NCI-H748 treated with DMSO at 0.1 percent for 48 hours (cell line): ENCODE measurements around the gene NOL3.

Experiments used
- DNase-seq: peaks from one replicate; lab custom pipeline; 2025; lab: John Stamatoyannopoulos, UW

Gene NOL3

DNA sequence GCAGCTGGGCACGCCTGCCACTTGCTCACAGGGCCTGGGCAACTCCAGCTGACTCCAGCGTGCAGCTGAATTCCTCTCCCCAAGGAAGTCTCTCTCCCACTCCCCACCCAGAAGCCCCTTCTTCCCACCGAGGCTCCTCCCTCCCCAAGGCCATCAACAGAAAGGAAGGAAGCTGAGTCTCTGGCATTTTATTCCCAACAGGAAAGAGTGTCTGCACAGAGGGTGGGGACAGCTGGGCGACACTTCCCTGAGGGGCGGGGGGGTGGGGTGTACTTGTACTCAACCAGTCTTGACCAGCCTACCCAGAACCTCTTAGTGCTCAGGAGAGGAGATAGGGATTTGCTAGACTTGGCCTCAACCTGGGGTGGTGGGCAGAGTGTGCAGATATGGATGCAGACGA lies 19.7 kb downstream of the NOL3 start, which contains the start of gene EXOC3L1:
Gene EXOC3L1, minus strand, starts transcription at position 96 of the 400 bp plus-strand sequence. CDS start 460 bp downstream, outside the sequence.
- no peak for DNase-seq

DNA sequence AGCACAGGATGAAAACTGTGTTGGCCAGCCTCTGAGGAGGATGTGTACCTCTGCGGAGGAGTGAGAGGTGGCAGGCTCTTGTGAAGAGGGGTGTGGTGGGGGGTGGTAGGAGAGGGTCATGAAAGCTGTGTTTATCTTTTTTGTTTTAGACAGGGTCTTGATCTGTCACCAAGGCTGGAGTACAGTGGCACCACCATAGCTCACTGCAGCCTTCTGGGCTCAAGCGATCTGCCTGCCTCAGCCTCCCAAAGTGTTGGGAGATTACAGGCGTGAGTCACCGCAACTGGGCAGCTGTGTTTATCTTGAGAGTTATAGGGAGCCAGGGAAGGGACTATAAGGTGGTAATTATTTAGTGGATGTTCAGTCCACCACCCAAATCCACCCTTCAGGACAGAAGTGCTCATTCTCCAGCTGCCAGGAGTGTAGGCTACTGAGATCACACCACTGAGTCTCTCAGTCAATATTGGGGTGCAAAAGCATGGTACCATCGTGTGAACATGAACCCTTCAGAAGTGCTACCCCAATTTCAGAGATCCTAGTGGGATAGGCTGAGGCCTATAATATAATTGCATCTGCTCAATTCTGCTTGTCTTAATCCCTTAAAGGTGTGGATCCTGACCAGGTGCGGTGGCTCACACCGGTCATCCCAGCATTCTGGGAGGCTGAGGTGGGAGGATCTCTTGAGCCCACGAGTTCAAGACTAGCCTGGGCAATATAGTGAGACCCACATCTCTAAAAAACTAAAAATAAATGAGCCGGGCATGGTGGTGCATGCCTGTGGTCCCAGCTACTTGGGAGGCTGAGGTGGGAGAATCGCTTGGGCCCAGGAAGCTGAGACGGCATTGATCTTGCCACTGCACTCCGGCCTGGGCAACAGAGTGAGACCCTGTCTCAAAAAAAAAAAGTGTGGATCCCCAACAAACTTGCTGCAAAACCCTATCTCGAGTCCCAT lies 20.4 kb downstream of the NOL3 start:
- no peak for DNase-seq

DNA sequence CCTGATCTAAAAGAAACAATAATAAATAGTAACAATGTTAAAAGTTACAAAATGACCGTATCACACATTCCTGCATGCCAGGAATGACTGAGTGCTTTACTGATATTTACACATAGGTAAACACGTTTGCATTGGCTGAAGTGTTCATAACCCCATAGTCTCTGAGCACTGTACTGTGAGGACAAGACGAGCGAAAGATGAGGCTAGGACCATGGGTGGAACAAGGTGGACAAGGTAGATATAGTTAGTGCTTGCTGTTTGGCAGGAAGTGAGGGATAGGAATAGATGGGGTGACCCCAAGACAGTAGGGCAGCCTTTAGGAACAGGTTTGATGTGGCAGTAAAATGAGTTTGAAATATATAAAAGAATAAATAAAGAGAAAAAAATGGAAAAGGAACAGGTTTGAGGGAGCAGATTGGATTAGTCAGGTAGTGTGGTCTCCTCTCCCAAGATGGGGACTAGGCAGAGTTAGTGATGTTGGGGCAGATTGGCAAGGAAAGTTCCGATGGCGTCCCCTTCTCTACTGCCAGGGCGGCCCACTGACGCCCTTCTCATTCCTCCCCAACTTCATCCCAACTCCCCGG lies 21.2 kb downstream of the NOL3 start:
- DNase-seq, result no peak

DNA sequence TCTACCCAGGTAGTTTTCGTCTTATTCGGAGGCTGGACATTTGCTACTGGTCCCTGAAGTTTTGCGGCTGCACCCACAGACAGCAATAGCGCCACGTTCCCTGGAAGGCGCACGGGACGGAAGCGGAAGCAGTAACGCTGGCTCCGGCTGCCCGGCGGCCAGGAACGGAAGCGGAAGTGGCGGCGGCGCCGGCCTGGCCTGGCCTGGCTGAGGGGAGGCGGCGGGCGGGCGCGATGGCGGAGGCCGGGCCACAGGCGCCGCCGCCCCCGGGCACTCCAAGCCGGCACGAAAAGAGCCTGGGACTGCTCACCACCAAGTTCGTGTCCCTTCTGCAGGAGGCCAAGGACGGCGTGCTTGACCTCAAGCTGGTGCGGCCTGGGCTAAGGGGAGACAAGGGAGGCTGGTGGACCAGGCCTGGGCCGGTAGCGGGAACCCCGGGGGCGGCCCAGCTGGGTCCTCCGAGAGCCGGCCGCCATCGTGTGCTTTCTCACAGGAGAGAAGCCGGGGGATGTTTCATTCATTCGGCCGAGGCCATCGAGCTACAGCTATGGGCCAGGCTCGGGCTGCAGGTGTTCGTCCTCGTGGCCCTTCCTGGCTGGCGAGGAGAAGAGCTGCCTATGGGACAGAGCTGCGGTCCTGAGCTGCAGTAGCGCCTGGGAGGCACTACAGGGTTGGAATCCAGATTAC lies 21.8 kb downstream of the NOL3 start, which contains the start of gene E2F4:
Gene E2F4, plus strand, starts transcription at position 161 of the 687 bp plus-strand sequence. Its CDS starts 73 bp downstream, at position 234.
- DNase-seq, result peak; percentile 38

DNA sequence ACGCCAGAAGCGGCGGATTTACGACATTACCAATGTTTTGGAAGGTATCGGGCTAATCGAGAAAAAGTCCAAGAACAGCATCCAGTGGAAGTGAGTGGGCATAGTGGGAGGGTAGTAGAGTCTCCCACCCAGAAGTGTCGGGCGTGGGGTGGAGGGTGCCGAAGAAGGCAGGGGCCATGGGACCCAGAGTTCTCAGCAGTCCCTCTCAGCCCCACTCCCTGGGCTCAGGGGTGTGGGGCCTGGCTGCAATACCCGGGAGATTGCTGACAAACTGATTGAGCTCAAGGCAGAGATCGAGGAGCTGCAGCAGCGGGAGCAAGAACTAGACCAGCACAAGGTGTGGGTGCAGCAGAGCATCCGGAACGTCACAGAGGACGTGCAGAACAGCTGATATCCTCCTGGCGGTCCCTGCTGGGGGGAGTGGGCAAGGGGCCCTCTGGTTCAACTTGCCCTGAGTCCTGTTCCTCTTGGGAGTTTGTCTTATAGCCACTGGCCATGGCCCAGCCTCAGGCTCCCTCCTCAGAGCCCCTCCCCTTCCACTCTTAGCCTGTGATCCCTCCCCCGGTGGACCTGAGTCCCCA lies 22.5 kb downstream of the NOL3 start:
- no peak for DNase-seq

DNA sequence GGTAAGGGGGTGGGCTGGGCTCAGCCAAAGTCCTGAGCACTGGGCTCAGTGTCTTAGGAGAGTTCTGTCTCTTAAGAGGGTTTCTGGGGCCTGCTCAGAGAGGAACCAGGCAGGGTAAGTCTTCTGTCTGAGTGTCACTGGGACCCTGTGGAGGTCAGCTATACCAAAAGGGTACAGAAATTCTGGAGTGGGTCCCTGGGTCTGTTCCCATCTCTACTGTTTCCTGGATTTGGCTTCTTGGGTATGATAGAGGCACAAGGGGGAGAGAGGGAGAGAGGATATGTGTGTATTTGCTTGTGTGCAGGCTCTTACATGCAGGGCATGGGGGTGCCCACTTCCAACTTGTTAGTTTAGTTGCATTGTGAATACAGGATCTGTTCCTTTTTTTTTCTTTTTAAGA lies 23.2 kb downstream of the NOL3 start:
- no peak for DNase-seq

DNA sequence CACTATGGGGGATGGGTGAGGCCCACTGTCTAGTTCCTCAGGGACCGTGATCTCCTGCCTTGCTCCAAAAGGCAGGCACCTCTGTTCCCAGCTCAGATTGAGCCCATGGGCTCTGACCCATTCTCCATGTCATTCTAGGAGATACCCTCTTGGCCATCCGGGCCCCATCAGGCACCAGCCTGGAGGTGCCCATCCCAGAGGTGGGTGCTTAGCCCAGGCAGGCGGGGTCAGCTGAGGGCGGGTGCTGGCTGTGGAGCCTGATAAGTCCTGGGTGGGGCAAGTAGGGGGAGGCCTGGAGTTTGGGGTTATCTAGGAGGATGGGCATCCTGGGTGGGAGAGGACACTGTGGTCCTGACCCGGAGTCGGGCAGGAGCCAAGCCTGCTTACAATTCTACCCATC lies 23.9 kb downstream of the NOL3 start:
- DNase-seq, result no peak

DNA sequence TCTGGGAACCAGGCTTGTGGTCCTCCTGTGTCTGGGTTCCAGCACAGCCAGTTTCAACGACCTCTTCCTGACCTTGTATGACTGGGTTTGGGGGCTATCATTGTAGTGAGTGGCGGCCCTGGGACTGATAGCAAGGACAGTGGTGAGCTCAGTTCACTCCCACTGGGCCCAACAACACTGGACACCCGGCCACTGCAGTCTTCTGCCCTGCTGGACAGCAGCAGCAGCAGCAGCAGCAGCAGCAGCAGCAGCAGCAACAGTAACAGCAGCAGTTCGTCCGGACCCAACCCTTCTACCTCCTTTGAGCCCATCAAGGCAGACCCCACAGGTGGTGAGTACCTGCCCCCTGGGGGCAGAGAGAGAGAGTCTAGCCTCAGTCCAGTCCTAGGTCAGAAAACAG lies 25.3 kb downstream of the NOL3 start:
- no peak for DNase-seq

DNA sequence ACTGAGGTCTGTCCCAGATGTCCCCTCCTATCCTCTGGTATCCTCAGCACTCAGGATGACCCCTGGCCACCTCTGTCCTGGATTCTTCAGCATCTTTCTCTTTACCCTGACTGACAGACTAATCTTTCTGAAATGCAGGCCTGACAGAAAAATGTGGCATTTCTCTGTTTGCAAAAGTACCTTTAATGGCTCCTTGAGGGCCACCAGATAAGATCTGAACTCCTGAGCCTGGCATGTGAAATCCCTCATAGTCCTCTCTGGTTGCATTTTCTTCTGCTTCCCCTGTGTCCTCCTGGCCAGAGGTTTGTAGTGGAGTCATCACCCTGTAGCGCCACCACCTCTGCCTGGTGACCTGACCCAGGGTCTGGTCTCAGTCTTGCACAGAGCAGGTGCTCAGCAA lies 26.5 kb downstream of the NOL3 start:
- no peak for DNase-seq

DNA sequence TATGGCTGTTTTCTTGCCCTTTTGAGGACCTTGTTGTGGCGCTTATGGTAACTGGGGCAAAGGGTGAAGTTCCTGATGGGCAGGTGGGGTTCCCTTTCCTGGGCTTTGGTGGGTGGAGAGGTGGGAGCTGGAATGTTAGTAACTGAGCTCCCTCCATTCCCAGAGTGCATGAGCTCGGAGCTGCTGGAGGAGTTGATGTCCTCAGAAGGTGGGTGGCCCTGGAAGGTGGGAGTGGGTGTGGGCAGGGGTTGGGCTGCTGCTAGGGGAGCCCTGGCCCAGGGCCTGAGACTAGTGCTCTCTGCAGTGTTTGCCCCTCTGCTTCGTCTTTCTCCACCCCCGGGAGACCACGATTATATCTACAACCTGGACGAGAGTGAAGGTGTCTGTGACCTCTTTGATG lies 27.4 kb downstream of the NOL3 start:
- DNase-seq, result no peak

DNA sequence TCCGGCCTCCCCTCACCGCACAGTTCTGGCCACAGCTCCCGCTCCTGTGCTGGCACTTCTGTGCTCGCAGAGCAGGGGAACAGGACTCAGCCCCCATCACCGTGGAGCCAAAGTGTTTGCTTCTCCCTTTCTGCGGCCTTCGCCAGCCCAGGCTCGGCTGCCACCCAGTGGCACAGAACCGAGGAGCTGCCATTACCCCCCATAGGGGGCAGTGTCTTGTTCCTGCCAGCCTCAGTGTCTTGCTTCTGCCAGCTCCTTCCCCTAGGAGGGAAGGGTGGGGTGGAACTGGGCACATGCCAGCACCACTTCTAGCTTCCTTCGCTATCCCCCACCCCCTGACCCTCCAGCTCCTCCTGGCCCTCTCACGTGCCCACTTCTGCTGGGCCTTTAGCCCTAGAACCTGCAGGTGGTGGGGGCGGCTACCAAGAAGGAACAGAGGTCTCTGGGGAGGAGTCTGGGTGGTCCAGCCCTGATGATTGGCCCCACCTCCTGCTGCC lies 27.9 kb downstream of the NOL3 start:
- no peak for DNase-seq

DNA sequence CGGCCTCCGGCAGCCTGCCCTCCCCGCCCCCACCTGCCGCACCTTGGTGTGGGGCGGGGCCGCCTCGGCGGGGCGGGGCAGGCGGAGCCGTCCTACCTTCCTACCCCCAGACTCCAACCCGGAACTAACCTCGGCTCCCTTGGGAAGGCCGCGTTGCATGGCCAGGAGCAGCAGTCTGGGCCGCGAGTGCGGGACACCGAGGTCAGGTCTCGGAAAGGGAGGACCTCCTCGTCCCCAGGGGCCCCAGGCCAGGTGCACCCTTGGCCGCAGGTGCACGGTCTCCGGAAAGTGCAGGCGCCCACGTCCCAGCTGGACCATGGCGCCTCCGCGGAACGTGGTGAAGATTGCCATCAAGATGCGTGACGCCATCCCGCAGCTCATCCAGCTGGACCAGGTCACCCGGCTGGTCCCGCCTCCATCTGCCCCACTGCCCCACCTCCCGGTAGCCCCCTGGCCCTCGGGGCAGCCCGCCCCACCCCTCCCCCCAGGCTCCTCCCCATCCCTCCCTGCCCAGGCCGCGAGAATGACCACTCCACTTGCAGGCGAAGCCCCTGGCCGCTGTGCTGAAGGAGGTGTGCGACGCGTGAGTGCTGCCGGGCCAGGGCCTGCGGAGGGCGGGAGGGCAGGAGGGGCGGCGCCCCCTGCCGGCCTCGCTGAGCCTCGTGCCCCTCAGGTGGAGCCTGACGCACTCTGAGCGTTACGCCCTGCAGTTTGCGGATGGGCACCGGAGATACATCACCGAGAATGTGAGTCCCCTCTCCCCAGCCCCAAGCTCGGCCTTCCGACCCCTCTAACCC lies 28.9 kb downstream of the NOL3 start, which contains the start of gene ELMO3:
Gene ELMO3, plus strand, starts transcription at position 121 of the 797 bp plus-strand sequence. Its CDS starts 196 bp downstream, at position 317.
- DNase-seq, result peak; percentile 43

DNA sequence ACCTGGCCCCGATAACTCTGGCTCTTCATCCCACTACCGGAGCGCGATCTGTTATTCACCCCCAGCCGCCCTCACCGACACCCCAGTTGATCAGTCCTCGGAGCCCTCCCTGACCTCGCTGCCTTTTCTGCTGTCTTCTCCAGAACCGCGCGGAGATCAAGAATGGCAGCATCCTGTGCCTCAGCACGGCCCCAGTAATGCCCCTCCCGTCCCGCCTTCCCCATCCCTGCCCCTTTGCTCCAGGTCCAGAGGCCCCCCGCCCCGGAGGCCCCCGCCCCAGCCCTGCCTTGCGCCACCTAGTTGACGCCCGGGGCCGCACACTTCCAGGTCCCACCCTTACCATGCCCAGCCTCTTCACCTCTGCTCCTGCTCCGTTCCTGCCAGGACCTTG lies 29.5 kb downstream of the NOL3 start:
- DNase-seq, result no peak

DNA sequence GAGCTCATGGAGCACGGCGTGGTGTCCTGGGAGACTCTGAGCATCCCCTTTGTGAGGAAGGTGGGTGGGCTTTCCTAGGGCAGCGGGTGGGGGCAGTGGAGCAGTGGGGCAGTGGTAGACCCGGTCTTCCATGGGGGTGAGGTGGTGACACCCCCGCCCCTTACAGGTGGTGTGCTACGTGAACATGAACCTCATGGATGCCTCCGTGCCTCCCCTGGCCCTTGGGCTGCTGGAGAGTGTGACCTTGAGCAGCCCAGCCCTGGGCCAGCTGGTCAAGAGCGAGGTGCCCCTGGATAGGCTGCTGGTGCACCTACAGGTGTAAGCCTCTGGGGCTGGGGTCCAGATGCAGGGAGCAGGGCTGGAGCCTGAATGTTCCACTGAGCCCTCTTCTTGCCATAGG lies 30.2 kb downstream of the NOL3 start:
- DNase-seq, result no peak

DNA sequence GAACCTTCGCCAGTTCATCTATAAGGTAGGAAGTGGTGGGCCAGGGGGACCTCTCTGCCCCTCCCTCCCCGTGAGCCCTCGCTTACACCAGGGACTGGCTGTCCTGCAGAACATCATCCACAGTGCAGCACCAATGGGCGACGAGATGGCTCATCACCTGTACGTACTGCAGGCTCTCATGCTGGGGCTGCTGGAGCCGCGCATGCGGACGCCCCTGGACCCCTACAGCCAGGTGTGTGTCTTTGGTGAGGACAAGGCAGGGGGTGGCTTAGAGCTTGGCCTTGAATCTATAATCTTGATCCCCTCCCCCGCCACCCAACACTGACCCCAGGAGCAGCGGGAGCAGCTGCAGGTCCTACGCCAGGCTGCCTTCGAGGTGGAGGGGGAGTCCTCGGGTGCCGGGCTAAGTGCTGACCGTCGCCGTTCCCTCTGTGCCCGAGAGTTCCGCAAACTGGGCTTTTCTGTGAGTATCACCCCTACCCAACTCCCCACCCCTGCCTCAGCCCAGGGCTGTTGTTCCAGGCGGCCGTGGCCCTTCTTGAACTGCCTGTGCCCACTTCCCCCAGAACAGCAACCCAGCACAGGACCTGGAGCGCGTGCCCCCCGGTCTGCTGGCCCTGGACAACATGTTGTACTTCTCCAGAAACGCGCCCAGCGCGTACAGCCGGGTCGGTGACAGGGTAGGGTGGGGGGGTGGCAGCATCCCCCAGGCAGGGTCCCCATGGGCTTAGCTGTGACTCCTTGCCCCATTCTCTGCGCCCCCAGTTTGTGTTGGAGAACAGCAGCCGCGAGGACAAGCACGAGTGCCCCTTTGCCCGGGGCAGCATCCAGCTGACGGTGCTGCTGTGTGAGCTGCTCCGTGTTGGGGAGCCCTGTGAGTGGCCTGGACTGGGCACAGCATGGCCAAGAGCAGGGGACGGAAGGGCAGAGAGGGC lies 31.3 kb downstream of the NOL3 start:
- DNase-seq, result no peak

DNA sequence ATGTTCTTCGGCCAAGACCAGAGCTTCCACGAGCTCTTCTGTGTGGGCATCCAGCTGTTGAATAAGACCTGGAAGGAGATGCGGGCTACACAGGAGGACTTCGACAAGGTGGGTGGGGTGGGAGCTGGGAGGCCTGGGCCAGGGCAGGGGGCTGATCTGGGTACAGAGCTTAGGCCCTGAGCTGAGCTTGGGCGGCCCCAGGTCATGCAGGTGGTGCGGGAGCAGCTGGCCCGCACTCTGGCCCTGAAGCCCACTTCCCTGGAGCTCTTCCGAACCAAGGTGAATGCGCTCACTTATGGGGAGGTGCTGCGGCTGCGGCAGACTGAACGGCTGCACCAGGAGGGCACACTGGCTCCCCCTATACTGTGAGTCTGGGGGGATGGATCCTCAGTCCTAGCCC lies 32.1 kb downstream of the NOL3 start:
- no peak for DNase-seq

DNA sequence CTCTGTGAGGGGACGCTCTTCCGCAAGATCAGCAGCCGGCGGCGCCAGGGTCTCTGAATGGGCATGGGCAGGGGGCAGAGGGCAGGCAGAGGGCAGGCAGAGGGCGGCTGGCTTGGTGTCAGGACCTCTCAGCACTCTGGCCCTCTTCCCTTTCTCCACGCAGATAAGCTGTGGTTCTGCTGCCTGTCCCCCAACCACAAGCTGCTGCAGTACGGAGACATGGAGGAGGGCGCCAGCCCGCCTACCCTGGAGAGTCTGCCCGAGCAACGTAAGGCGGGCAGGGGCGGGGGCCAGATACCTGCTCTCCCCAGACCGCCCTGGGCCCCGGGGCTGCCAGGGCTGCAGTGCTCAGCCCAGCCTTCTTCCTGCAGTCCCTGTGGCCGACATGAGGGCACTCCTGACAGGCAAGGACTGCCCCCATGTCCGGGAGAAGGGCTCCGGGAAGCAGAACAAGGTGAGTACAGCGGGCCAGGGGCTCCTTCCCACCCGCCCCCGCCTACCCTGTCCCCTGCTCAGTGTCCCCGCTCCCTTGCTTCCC lies 32.7 kb downstream of the NOL3 start:
- DNase-seq, result no peak

DNA sequence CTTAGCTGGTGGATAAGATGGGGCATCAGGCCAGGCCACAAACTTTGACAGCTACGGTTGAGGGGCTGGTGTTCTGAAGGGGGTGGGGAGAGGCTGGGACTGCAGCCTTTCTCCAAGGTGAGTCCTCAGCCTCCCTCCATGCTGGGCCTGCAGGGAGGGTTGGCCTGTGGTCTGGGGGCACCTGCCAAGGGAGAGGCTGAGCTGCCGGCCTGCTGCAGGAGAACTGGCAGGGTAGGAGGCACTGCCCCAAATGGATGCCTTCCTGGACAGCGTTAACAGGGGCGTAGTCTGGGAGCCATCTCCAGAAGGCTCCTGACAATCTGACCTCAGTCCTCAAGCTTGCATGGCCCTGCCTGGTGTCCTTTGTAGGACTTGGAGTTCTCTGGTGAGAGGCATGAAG lies 33.7 kb downstream of the NOL3 start:
- no peak for DNase-seq

DNA sequence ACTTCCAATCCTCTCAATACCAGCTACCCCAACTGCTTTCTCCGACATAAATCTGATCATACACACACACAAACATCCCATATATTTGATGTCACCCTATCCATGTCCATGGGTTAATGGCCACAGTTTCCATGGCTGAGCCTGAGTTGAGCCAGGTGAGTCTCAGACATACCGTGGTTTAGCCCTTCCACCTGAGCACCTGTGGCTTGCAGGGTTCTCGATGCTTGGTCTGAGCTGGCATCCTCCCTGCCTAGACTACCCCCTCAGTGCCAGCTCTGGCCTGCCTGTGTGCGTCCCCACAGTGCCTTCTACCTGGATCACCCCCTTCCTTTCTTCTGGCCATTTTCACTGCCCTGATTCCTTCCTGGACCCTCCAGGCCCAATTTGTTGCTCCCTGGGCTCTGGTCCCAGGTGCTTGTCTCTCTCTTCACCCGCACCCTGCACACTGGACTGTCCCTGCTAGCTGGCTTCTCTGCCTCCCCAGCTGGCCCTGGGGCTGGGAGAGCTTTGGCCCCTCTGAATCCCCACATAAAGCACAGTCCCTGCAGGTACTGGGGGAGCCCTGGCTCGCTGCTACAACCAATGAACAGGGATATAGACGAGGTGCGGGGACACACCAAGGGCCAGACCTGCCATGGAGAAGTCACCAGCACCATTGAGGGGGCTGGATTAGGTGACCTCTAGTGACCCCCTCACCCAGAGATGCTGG lies 35.9 kb downstream of the NOL3 start:
- no peak for DNase-seq
